ENCODE results near the gene PALLD. TPM values are rescaled to one million over a fixed set of nuclear protein-coding genes. Genes with fewer than 3 reads are reported as not detected.
"Not testable (repeated sequence)": the region's sequence is repeated elsewhere in the genome, so short reads cannot be mapped to it uniquely, and the experiment has no call there.

The PALLD gene
- total RNA-seq, 6 experiments from 2014 or later = 7.7 to 81.6 (median 24.8) TPM

DNA sequence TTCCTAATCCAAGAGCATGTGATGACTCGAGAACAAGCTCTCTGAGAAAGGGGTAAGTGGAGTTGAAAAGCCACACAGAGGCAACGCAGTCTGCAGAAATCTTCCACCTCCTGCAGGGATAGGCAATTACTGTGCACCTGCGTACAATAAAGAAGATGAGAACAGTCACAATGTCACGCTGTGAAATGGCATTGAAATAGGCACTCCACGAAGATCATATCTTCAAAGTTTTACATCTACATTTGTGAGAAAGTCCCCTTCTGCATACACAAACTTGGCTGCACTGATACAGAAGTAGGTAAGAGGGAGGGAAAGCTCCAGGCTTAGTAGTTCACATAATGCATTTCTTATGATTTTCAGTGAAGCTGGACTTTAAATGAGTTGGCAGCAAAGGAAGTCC is 43.7 kb upstream of the PALLD start:
- intact Hi-C loops (cut with DNase I) = no loop called here
- H3K36me3 ChIP-seq = peaks cover 0 to 15% (median 0%) of the 10 kb centered on the region in 4 donors
- ATAC-seq = no peak
- no peaks in the 10 kb centered on the region for H3K27me3 ChIP-seq
- no peaks in the 10 kb centered on the region for H3K9me3 ChIP-seq
- H3K27ac ChIP-seq = no peak overlapping the region
- DNase-seq = no peak
- 98% methylated on average over 5 of the region's 5 CpGs for WGBS (ENCODE audit: insufficient coverage, low coverage, low lambda C conversion rate, missing lambda C conversion rate)
- H3K4me1 ChIP-seq = no peaks in the 10 kb centered on the region
- no peak for TF ChIP-seq POLR2A (IDR thresholded peaks at IDR 0.05)
- TF ChIP-seq, protein P1, sequence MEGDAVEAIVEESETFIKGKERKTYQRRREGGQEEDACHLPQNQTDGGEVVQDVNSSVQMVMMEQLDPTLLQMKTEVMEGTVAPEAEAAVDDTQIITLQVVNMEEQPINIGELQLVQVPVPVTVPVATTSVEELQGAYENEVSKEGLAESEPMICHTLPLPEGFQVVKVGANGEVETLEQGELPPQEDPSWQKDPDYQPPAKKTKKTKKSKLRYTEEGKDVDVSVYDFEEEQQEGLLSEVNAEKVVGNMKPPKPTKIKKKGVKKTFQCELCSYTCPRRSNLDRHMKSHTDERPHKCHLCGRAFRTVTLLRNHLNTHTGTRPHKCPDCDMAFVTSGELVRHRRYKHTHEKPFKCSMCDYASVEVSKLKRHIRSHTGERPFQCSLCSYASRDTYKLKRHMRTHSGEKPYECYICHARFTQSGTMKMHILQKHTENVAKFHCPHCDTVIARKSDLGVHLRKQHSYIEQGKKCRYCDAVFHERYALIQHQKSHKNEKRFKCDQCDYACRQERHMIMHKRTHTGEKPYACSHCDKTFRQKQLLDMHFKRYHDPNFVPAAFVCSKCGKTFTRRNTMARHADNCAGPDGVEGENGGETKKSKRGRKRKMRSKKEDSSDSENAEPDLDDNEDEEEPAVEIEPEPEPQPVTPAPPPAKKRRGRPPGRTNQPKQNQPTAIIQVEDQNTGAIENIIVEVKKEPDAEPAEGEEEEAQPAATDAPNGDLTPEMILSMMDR (IDR thresholded peaks at IDR 0.05) = no peak
- no peak overlapping the region for H3K4me3 ChIP-seq

DNA sequence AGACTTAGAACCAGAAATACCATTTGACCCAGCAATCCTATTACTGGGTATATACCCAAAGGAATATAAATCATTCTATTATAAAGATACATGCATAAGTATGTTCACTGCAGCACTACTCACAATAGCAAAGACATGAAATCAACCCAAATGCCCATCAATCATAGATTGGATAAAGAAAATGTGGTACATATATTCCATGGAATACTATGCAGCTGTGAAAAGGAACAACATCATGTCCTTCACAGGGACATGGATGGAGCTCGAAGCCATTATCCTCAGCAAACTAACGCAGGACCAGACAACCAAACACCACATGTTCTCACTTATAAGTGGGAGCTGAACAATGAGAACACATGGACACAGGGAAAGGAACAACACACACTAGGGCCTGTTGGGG is 38.6 kb upstream of the PALLD start:
- H3K27ac ChIP-seq; intact Hi-C loops (cut with DNase I): not testable (repeated sequence)
- WGBS (ENCODE audit: insufficient coverage, low coverage, low lambda C conversion rate, missing lambda C conversion rate) = 92% methylated on average over 2 of the region's 2 CpGs

DNA sequence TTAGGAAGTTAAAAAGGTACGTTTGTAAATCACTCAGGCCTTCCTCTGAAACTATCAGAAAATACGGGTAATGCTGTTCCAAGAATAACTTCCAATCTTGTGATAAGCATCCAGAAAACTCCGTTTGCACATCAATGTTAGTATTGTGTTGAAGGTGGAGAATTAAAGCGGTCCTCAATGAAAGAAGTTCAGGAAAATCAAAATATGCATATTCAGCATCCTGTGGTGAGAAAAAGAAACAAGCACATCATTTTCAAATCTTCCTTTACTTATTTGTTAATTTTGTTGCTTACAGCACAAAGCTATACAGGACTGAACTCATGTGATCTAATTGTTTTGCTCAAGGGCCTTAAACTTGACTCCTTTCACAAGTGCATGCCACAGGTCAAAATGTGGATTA is 35.0 kb upstream of the PALLD start:
- H3K27ac ChIP-seq = no peak overlapping the region
- TF ChIP-seq, protein P1 (IDR thresholded peaks at IDR 0.05) = no peak
- TF ChIP-seq POLR2A (IDR thresholded peaks at IDR 0.05) = no peak
- H3K27me3 ChIP-seq = no peaks in the 10 kb centered on the region
- H3K9me3 ChIP-seq = no peaks in the 10 kb centered on the region
- no peak for DNase-seq
- no peaks in the 10 kb centered on the region for H3K4me1 ChIP-seq
- ATAC-seq = no peak
- no peak overlapping the region for H3K4me3 ChIP-seq
- 72% methylated on average over 4 of the region's 4 CpGs for WGBS (ENCODE audit: insufficient coverage, low coverage, low lambda C conversion rate, missing lambda C conversion rate)
- intact Hi-C loops (cut with DNase I) = no loop called here
- H3K36me3 ChIP-seq = peaks cover 0 to 3% (median 0%) of the 10 kb centered on the region in 4 donors

More for the DNA sequence above, 38.6 kb upstream of the PALLD start:
- ATAC-seq, DNase-seq, H3K9me3 ChIP-seq, H3K4me1 ChIP-seq, H3K4me3 ChIP-seq, H3K36me3 ChIP-seq, H3K27me3 ChIP-seq: not testable (repeated sequence)

DNA sequence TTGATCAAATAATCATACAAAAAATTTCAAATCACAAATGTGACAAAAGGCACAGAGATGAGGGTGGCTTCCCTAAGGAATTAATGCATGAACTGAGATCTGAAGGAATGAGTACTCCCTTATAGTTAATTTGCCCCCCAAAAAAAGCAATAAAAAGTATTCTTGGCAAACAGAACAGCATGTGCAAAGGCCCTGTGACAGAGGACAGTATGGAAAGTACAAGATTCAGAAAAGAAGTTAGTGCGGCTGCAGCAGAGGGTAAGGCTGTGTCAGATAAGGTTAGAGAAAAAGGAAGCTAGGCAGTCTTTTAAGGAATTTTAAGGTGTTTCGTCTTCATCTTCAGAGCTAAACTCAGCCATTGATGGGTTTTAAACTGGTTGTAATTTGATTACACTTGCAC is 23.9 kb upstream of the PALLD start:
- Histone ChIP-seq H3K4me1 (peaks cover 0 to 10% (median 0%) of the 10 kb centered on the region in 4 donors), H3K36me3 (peaks cover 0 to 15% (median 1%) of the 10 kb centered on the region in 4 donors), H3K9me3 (no peaks in the 10 kb centered on the region), H3K27ac (no peak overlapping the region), H3K4me3 (no peak overlapping the region), H3K27me3 (no peaks in the 10 kb centered on the region)
- no peak for TF ChIP-seq POLR2A (IDR thresholded peaks at IDR 0.05)
- TF ChIP-seq, protein P1 (IDR thresholded peaks at IDR 0.05) = no peak
- intact Hi-C loops (cut with DNase I) = no loop called here
- no peak for ATAC-seq
- no peak for DNase-seq
- WGBS (ENCODE audit: insufficient coverage, low coverage, low lambda C conversion rate, missing lambda C conversion rate) = 100% methylated on average over 2 of the region's 2 CpGs

DNA sequence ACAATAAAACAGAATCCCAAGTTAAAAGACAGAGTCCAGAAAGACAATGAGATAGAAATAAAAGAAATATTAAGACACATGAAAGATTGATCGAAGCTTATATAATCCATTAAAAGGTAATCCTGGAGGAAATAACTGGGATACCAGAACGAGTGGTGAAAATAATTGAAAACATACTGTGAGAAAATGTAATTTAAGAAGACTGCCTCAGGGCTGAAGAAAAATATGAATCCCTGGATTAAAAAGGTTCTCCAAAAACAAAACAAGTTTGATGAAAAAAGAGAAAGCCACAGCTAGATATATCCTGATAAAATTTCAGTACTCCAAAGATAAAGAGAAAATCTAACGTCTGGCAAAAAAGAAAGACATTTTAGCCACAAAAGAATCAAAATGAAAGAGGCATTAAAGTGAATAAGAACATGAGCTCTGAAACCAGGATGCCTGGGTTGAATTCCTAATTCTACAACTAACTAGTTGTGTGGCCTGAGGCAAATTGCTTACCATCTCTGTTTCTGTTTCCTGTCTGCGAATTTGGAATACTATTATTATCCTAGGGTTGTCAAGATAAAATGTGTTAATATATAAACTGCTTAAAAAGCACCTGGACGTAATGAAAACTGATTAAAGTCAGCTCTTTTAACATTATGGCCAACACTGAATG is 22.1 kb upstream of the PALLD start:
- H3K4me1 ChIP-seq = peaks cover 0 to 10% (median 0%) of the 10 kb centered on the region in 4 donors
- WGBS (ENCODE audit: insufficient coverage, low coverage, low lambda C conversion rate, missing lambda C conversion rate) = 59% methylated on average over 5 of the region's 5 CpGs
- H3K9me3 ChIP-seq = no peaks in the 10 kb centered on the region

More for the DNA sequence above, 22.1 kb upstream of the PALLD start:
- no peaks in the 10 kb centered on the region for H3K27me3 ChIP-seq
- ATAC-seq = no peak
- H3K36me3 ChIP-seq = peaks cover 0 to 15% (median 1%) of the 10 kb centered on the region in 4 donors
- no peak for DNase-seq
- no peak overlapping the region for H3K27ac ChIP-seq
- intact Hi-C loops (cut with DNase I) = no loop called here
- TF ChIP-seq POLR2A (IDR thresholded peaks at IDR 0.05) = no peak
- TF ChIP-seq, protein P1 (IDR thresholded peaks at IDR 0.05) = no peak
- H3K4me3 ChIP-seq = no peak overlapping the region

All from right lobe of liver (tissue), 6 donors.